Stimulated activated CD4-positive, alpha-beta T cell treated with anti-CD3 and anti-CD28 coated beads, TNF-alpha, amount 100 ng/mL, for 24 hours (primary cell): ENCODE results near the gene IGFBP5.

ENCODE experiments used
- DNase-seq, 3 experiments: peaks; one replicate each; pipeline ENCODE4 v3.0.0-alpha.2; 2020; ENCODE audit warnings: low read depth in 3 of 3

Gene IGFBP5

GRCh38 chr2:216644842-216645635, 50.3 kb downstream of the IGFBP5 start:
- no peak for DNase-seq

DNA sequence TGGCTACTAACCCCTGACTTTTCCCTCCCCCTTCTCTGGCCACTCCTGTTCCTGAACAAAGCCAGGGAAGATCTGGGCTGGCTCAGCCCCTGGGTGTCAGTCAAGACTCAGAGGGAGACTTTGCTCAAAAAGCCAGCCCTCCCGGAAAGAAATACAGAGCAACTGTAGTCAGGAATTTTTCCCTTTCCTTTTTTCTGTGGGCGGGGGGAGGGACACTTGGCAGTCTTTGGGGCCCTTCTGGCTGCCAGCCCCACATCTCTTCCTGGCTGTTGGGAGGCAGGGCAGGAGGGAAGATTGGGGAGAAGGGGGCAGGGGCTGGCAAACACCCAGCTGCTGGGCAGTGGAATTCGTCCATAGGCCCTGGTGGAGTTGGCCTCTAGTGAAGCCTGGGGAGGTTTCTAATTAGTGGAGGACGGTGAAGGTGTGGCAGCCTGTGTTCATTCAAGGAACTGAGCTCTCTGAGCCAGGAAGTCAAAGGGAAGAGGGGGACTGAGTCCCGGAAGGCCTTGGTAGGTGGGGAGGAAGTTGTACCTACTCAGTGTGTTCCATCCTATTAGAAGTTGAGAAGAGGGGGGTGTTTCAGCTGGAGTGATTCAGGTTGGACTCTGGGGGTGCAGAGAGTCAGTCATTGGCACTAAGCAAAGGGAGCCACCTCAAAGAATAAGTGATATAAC, 51.2 kb downstream of the IGFBP5 start:
- no peak for DNase-seq

DNA sequence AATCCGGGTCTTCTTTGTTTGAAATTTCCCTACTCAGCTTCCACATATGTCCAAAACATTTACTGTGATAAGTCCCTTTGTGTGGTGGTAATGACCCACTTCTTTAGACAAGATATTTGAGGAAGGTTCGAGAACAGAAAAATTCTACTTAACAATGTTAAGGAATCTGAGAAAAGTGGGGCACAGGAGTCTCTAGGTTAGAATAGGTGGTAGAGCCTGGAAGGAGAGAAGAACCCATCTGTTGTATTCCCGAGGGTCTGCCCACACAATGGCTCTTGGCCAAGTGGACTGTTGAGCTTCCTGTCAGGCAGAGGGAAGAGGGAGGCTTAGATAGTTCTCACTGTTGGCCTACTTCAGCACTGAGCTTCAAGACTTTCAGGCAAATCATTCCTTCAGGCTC, 57.9 kb downstream of the IGFBP5 start:
- DNase-seq, result no peak

GRCh38 chr2:216636551-216637450, 58.5 kb downstream of the IGFBP5 start:
- DNase-seq, result no peak

DNA sequence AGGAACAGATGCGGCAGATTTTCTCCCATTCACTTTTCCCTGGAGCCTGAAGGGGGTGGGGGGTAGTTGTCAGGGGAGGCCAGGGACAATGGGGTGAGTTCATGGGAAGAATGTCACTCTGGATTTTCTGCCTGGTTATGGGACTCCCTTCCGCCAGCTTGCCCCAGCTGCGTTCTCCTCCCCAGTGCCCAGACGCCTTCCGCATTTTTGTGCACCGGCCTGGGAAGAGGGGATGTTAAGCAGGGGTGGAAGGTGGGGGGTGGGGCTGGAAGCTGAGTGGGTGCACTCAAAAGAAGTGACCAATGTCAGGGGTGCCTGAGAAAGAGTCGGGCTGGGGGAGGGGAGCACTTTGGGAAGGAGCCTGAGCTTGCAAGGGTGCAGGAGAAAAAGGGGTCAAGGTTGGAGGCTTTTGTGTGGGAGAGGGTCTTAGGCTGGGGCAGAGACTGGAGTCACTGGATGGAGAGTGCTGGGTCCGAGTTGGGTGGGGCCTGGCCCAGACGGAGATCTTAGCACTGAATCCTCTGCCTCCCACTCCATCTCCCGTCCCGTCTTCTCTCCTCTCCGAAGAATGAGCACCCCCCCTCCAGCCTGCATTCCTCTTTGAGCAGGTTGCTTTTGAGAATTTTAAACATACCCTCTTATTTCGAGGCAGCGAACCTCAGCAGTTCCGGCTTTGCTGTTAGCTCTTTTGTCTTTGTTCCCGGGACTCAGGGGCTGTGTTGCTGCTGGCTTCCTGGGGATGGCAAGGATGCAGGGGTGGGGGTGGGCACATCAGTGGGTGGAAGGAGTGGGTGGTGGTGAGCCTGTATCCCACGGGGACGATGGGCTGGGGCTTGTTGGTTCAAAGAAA, 59.4 kb downstream of the IGFBP5 start:
- no peak for DNase-seq

GRCh38 chr2:216635171-216635570, 60.2 kb downstream of the IGFBP5 start:
- no peak for DNase-seq

- DNase-seq, result no peak
Measured at GRCh38 chr2:216634370-216635148, 60.8 kb downstream of the IGFBP5 start.

- peak in 1 of 3 experiments; percentile 7 for DNase-seq
Measured at GRCh38 chr2:216633616-216634369, 61.6 kb downstream of the IGFBP5 start.

DNA sequence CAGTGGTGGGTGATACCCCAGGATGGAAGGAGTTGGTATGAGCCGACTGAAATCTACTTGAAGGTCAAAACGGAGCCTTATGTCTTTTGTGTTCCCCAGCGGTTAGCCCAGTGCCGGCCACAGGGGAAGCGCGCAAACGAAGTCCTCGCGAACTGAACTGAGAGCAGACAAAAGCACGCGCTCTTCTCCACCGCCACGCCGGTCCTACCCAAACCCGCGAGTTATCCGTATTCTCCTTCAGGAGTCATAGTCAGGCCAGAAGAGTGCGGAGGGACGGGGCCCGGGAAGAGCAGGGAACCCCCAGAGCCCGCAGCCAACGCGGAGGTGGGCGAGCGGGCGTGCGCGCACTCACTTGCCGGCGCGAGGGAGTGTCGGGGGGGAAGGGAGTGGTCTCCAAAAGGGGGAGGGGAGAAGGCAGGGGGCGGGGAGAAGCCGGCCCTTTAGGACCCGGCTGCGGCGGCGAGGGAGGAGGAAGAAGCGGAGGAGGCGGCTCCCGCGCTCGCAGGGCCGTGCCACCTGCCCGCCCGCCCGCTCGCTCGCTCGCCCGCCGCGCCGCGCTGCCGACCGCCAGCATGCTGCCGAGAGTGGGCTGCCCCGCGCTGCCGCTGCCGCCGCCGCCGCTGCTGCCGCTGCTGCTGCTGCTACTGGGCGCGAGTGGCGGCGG, 62.3 kb downstream of the IGFBP5 start, which contains the start of gene IGFBP2:
Gene IGFBP2, plus strand, starts transcription at position 469 of the 664 bp plus-strand sequence. Its CDS starts 104 bp downstream, at position 573.
- peak in 1 of 3 experiments; percentile 52 for DNase-seq

GRCh38 chr2:216632346-216632951, 62.9 kb downstream of the IGFBP5 start:
- no peak for DNase-seq

GRCh38 chr2:216629784-216630183, 65.6 kb downstream of the IGFBP5 start:
- no peak for DNase-seq

- no peak for DNase-seq
Measured at GRCh38 chr2:216626875-216627245, 68.5 kb downstream of the IGFBP5 start.

DNA sequence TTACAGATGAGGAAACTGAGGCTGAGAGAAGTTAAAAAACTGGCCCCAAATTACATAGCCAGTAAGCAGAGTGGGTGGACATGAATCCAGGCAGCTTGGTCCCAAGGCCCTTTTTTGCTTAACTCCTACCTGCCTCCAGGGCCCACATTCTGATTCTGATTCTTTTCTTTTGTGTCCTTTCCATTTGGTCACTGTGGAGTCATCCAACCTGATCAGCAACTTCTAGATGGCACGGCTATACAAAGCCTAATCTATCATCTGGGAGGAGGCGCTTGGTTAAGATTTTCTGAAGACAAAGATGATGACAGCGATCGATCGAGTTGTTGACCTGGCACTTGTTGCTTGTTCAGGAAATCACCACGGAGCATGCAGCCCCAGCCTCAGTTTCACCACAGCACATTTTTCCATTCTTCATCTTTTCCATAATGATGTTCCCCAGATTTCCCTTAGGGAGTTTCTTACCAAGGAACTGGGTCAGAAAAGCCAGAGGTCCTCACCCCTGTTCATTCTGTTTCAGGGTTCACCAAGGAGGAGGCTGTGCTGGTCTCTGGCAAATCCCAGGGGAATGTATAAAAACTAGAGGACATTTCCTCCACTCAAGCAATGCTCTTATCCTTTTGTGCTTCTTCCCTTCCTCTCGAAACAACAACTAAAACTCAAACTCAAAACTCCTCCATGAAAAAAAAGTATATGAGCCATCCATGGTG, 69.0 kb downstream of the IGFBP5 start:
- DNase-seq, result no peak

- no peak for DNase-seq
Measured at GRCh38 chr2:216624251-216624650, 71.1 kb downstream of the IGFBP5 start.

DNA sequence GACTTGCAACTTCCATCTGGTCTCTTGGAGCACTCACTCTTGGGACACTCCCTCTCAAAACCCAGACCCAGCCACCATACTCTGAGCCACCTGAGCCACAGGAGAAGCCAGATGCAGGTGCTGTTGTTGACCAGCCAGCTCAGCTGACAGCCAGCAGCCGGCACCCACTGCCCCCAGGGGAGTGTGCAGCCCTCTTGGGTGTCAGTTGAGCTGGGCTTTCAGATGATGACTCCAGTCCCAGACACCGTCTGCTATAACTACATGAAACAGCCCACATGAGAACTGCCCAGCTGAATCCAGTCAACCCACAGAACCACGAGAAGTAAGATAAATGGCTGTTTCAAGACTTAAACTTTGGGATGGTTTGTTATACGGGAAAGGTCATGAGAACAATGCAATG, 72.8 kb downstream of the IGFBP5 start:
- no peak for DNase-seq
